COR-L47 (cell line): ENCODE measurements around the gene GLIS2.

Experiments
- DNase-seq: peaks from one replicate; lab custom pipeline; 2025; lab: John Stamatoyannopoulos, UW

Gene GLIS2

DNA sequence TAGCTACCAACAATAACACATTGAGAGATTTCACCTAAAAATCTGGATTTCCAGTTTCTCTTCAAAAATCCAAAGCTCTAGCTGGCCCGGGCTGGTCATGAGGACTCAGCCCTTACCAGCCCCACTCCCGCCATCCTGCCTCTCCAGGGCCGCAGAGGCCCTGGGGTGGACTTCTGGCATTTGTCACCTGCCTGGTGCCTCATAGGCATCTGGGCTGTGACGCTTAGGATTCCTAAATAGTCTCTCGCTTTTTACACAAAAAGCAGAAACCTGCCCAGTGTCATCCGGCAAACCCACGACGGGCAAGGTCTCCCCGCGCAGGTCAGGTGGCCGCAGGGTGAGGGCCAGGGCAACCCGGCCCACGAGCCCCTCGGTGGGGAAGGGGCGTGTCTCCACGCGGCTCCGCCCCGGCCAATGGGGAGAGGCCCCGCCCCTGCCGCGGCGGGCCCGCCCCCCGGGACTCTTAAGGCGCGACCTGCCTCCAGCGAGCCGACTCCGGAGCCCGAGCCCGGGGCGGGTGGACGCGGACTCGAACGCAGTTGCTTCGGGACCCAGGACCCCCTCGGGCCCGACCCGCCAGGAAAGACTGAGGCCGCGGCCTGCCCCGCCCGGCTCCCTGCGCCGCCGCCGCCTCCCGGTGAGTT is 55.6 kb downstream of the GLIS2 start, which contains the start of gene VASN:
Gene VASN (plus strand): TSS at position 492 of the 644 bp plus-strand sequence. CDS start 9,030 bp downstream, outside the sequence.
- no peak for DNase-seq

DNA sequence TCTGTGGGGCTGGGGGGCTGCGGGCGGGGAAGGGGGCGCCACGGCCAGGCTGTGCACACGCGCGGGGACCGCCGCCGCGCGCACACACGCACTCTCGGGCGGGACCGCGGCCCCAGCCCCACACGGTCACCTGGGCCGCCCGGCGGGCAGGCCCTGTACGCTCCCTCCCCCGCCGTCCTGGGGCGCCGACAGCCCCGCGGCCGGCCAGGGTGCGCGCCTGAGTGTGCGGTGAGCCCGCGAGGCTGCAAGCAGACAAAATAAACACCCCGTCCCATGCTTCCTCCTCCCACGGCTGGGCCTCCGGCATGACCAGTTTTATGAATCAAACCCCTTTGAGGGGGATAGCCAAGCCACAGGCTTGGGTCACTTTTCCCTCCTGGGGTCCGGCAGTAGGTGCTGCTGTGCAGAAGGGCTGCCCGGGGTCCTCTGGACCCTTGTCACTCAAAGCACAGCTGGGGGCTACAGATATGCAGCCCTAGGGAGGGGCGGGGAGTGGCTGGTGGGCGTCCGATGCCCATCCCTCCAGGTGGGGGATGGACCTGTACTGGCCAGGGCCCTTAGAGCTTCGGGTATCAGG is 56.2 kb downstream of the GLIS2 start:
- no peak for DNase-seq

- peak; percentile 98 for DNase-seq
Measured at GRCh38 chr16:4372578-4373355, 56.9 kb downstream of the GLIS2 start.

DNA sequence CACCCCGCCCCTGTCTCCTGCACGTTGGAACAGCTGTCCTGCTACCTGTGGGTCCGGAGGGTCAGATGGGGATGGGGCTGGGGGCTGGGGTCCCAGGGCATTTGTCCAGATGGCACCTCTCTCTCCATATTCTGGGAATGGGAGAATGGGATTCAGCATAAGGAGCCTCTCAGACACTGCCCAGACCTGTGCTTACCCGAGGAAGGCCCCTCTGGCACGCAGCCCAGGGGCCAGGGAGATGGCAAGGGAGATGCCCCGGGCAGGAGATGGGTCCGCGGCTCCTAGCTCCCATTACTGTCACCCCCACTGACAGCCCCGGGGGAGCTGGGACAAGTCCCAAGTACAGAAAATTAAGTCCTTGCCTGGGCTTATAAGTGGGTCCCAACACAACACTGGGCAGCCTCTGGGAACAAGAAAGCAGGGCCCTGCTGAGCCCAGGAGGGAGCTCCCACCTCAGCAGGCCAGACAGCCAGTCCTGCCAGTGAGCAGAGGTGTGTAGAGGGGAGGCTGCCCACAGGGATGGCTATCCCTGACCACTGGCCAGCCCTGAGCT is 57.6 kb downstream of the GLIS2 start:
- DNase-seq, result peak; percentile 61

GRCh38 chr16:4373909-4374742 is 58.3 kb downstream of the GLIS2 start:
- no peak for DNase-seq

- no peak for DNase-seq
Measured at GRCh38 chr16:4375717-4376116, 59.9 kb downstream of the GLIS2 start.

- DNase-seq, result no peak
Measured at GRCh38 chr16:4376126-4376892, 60.4 kb downstream of the GLIS2 start.

DNA sequence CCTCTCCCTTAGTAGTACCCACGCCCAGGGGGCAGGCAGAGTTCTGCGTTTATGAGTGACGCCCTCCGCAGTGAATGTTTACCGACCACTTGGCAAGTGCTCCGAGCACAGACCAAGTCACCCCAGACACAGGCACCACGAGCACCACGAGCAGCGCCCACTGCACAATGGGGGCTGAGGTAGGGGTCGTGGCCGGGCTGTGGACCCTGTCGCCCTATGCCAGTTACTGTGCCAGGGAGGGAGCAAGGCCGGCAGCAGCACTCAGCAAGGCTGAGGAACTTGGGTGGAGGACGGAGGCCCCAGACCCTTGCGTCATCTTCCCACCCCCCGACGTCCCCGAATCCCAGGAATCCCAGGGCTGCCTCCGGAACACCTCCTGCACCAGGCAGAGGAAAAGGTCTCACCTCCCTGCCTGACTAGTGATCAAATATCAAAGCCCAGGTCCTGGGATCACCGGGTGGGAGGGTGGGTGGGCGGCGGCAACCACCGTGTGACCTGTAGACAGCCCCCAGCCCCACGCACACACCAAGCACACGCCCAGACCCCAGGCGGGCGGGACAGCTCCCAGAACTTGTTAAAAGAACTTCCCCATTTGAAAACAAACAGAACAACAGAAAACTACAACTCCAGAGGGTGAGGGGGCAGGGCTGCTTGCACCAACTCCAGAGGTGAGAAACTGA is 61.2 kb downstream of the GLIS2 start:
- no peak for DNase-seq

GRCh38 chr16:4377573-4378154 is 61.8 kb downstream of the GLIS2 start:
- DNase-seq, result no peak

GRCh38 chr16:4378161-4378666 is 62.3 kb downstream of the GLIS2 start:
- no peak for DNase-seq

- no peak for DNase-seq
Measured at GRCh38 chr16:4378999-4379690, 63.3 kb downstream of the GLIS2 start.

DNA sequence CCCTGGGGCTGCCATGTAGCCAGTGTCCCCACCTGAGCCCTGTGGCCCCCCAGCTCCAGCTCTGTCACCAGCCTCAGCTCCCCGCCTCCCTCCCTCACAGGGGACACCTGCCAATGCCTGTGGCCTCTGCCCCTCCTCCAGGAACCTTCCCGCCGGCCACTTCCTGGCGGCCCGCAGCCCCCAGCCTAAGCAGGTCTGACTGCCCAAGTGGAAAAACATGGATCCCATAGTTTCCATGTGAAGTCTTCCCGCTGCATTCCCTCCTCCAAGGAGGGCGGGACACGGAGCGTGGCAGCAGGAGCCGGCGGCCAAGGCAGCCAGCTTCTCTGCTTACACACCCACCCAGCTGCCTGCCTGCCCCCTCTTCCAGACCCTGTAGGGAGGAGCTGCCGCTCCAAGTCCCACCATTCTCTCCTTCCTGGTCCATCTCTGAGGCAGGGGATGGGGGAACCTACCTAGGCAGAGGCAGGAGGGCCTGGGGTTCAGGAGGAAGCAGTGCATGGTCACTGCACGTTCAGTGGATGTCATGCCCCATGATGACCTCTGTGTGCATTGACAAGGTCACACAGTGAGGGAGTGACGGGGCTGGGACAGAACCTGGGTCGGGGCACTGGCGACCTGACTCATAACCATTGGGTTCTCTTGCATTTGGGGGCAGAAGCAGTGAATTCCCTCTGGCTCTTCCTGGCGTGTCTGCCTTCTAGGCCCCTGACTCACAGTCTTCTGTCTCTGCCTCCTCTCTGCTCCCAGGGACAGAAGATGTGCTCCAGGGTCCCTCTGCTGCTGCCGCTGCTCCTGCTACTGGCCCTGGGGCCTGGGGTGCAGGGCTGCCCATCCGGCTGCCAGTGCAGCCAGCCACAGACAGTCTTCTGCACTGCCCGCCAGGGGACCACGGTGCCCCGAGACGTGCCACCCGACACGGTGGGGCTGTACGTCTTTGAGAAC is 64.5 kb downstream of the GLIS2 start:
- no peak for DNase-seq

DNA sequence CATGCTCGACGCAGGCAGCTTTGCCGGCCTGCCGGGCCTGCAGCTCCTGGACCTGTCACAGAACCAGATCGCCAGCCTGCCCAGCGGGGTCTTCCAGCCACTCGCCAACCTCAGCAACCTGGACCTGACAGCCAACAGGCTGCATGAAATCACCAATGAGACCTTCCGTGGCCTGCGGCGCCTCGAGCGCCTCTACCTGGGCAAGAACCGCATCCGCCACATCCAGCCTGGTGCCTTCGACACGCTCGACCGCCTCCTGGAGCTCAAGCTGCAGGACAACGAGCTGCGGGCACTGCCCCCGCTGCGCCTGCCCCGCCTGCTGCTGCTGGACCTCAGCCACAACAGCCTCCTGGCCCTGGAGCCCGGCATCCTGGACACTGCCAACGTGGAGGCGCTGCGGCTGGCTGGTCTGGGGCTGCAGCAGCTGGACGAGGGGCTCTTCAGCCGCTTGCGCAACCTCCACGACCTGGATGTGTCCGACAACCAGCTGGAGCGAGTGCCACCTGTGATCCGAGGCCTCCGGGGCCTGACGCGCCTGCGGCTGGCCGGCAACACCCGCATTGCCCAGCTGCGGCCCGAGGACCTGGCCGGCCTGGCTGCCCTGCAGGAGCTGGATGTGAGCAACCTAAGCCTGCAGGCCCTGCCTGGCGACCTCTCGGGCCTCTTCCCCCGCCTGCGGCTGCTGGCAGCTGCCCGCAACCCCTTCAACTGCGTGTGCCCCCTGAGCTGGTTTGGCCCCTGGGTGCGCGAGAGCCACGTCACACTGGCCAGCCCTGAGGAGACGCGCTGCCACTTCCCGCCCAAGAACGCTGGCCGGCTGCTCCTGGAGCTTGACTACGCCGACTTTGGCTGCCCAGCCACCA is 65.4 kb downstream of the GLIS2 start:
- no peak for DNase-seq

DNA sequence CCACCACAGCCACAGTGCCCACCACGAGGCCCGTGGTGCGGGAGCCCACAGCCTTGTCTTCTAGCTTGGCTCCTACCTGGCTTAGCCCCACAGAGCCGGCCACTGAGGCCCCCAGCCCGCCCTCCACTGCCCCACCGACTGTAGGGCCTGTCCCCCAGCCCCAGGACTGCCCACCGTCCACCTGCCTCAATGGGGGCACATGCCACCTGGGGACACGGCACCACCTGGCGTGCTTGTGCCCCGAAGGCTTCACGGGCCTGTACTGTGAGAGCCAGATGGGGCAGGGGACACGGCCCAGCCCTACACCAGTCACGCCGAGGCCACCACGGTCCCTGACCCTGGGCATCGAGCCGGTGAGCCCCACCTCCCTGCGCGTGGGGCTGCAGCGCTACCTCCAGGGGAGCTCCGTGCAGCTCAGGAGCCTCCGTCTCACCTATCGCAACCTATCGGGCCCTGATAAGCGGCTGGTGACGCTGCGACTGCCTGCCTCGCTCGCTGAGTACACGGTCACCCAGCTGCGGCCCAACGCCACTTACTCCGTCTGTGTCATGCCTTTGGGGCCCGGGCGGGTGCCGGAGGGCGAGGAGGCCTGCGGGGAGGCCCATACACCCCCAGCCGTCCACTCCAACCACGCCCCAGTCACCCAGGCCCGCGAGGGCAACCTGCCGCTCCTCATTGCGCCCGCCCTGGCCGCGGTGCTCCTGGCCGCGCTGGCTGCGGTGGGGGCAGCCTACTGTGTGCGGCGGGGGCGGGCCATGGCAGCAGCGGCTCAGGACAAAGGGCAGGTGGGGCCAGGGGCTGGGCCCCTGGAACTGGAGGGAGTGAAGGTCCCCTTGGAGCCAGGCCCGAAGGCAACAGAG is 66.3 kb downstream of the GLIS2 start:
- DNase-seq, result no peak

GRCh38 chr16:4382795-4383357 is 67.0 kb downstream of the GLIS2 start:
- no peak for DNase-seq
